Measurements from ENCODE around the gene HELZ.

HELZ gene

DNA sequence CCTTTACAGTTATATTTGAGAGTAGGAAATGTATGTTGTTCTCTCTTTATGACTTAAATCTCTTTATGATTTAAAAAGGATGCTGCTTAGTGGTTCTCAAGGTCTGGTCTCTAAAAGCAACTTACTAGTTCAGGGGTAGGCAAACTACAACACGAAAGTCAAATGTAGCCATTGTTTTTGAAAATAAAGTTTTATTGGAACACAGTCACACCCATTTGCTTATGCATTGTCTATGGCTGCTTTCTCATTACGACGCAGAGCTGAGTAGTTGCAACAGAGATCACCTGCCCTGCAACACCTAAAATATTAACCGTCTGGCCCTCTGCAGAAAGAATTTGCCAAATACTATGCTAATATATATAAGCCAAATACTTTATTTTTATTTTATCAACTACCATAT is 58.2 kb downstream of the HELZ start:
- TF ChIP-seq, protein P1, sequence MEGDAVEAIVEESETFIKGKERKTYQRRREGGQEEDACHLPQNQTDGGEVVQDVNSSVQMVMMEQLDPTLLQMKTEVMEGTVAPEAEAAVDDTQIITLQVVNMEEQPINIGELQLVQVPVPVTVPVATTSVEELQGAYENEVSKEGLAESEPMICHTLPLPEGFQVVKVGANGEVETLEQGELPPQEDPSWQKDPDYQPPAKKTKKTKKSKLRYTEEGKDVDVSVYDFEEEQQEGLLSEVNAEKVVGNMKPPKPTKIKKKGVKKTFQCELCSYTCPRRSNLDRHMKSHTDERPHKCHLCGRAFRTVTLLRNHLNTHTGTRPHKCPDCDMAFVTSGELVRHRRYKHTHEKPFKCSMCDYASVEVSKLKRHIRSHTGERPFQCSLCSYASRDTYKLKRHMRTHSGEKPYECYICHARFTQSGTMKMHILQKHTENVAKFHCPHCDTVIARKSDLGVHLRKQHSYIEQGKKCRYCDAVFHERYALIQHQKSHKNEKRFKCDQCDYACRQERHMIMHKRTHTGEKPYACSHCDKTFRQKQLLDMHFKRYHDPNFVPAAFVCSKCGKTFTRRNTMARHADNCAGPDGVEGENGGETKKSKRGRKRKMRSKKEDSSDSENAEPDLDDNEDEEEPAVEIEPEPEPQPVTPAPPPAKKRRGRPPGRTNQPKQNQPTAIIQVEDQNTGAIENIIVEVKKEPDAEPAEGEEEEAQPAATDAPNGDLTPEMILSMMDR (IDR thresholded peaks at IDR 0.05): no peak

DNA sequence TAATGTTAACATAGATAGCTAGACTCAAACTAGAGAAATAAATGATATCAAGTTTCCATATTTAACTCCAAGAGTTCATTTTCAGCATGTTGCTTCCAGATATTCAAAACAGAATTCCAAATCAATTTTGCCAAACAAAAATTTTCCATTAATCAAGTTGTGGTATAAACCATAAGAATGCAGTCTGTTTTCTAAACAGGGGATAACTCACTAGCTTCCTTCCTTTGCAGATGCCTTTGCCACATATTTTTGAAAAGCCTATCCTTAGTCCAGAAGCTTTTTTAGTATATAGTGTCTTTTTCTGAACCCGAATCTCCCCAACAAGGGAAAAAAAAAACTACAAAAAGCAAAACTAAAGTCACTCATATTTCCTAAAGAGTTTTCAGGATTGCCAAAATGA is 61.5 kb downstream of the HELZ start:
- TF ChIP-seq, protein P1 (IDR thresholded peaks at IDR 0.05): no peak

DNA sequence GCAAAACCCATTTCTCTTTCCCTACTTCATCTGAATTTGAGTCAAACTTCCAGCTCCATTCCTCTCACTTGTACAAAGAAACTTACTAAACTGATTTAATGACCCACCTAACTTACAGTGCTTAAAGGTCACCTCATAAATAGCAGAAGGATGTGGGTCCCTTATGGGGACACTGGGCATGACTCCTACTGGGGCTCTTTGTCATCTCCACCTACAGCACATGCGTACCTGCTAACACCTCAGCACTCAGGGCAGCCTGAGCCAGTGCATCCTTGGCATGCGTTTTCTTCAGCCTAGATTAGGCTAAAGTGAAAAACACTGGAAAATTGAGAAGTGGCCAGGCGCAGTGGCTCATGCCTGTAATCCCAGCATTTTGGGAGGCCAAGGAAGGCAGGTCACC is 63.2 kb downstream of the HELZ start:
- TF ChIP-seq, protein P1 (IDR thresholded peaks at IDR 0.05): no peak

DNA sequence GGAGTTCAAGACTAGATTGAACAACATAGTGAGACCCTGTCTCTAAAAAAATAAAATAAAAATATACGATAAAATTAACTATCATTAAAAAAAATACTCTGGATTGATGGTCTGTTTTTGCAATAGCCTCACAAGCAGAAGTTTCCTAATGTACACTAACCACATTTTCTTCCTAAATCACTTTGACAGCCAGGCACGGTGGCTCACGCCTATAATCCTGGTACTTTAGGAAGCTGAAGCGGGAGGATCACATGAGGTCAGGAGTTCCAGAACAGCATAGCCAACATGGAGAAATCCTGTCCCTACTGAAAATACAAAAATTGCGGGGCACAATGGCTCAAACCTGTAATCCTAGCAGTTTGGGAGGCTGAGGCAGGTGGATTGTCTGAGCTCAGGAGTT is 64.7 kb downstream of the HELZ start:
- TF ChIP-seq, protein P1 (IDR thresholded peaks at IDR 0.05): no peak

DNA sequence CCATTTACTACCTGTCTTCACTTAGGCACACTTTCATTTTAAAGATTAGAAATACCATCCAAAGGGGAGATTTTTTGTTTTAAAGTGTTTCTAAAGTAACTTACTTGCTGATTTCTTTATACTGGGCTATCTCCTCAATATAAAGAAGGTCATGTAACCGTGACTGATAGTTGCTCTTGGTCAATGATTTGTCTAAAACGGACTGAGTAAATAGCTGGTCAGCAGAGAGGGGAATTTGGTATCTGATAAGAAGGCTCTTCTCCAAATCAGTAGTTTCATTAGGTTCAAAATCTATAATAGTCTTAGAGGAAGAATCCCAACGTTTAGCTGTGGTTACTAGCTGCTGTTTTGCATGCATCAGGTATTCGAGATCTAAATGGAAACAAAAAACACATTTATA is 66.4 kb downstream of the HELZ start:
- TF ChIP-seq, protein P1 (IDR thresholded peaks at IDR 0.05): no peak

DNA sequence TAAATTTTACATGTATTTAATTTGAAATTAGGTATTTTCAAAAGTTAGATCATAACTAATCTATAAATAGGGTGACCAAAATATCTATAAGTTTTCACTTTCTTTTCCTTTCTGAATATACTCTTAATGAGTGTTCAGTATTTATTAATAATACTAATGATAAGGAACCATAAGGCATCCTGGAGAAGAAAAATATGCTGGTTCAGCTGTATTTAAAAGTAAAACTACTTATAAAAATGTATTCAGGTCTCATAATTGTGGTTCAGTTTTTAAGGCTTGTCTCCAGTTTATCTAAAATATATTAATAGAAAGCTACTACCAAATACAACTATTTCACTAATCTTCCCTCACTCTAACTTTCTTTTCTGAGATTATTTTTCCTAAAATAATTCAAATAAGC is 67.3 kb downstream of the HELZ start:
- TF ChIP-seq, protein P1 (IDR thresholded peaks at IDR 0.05): no peak

DNA sequence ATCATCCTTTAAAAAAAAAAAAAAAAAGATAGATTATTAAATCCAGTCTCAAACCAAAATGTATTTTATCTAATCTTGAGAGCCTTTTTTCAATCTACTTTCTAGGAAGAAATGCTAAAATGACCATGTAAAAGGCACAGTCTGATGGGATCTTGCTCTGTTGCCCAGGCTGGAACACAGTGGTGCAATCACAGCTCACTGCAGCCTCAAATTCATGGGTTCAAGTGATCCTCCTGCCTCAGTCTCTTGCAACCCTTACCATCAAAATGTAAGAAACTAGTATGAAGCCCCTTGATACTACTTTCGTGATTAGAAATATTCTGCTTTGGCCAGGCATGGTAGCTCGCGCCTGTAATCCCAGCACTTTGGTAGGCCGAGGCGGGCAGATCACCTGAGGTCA is 70.8 kb downstream of the HELZ start:
- TF ChIP-seq, protein P1 (IDR thresholded peaks at IDR 0.05): no peak

DNA sequence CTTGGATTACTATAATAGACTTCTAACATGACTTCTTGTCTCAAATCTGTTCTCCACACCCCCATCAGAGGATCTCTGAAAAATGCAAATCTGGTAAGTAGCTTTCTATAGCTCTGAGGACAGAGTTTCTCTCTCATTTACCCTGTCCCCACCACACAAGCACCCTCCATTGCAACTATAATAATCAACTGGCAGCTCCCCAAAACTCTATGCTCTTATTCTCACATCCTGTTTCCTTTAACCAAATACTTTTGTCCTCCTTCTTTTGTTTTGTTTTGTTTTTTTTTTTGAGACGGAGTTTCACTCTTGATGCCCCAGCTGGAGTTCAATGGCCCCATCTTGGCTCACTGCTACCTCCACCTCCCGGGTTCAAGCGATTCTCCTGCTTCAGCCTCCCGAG is 73.4 kb downstream of the HELZ start:
- TF ChIP-seq, protein P1 (IDR thresholded peaks at IDR 0.05): no peak
